NCI-H510A treated with DMSO at 0.1 percent for 48 hours (cell line): ENCODE data around the gene TEPSIN.

ENCODE experiments used
- DNase-seq: peaks from one replicate; lab custom pipeline; 2025; lab: John Stamatoyannopoulos, UW

Gene TEPSIN

GRCh38 chr17:81183316-81183715, 55.5 kb downstream of the TEPSIN start:
- DNase-seq, result no peak

- no peak for DNase-seq
Measured at GRCh38 chr17:81182596-81182995, 56.3 kb downstream of the TEPSIN start.

- no peak for DNase-seq
Measured at GRCh38 chr17:81181811-81182185, 57.1 kb downstream of the TEPSIN start.

- DNase-seq, result no peak
Measured at GRCh38 chr17:81180836-81181810, 57.7 kb downstream of the TEPSIN start.

- DNase-seq, result no peak
Measured at GRCh38 chr17:81179861-81180260, 59.0 kb downstream of the TEPSIN start.

- no peak for DNase-seq
Measured at GRCh38 chr17:81179220-81179619, 59.6 kb downstream of the TEPSIN start.
